HUES64 (cell line): ENCODE results near the gene PRKACB.
"Not testable (repeated sequence)": the region's sequence is repeated elsewhere in the genome, so short reads cannot be mapped to it uniquely, and the experiment has no call there.

Experiments used
- H3K27ac ChIP-seq: 2 replicates; pipeline ENCODE4 v1.7.0; 2013; ENCODE audit warnings: low read depth, low read length, inconsistent platforms
- H3K27me3 ChIP-seq: 2 replicates; pipeline ENCODE4 v1.6.1; 2013; ENCODE audit warnings: mild to moderate bottlenecking, low read length; ENCODE audit not compliant: insufficient read depth
- H3K36me3 ChIP-seq: 2 replicates; pipeline ENCODE4 v1.6.1; 2013; ENCODE audit warnings: mild to moderate bottlenecking, low read length; ENCODE audit not compliant: insufficient read depth
- H3K4me1 ChIP-seq: 2 replicates; pipeline ENCODE4 v1.6.1; 2013; ENCODE audit warnings: mild to moderate bottlenecking, low read length, moderate library complexity; ENCODE audit not compliant: insufficient read depth
- H3K4me3 ChIP-seq: 2 replicates; pipeline ENCODE4 v1.5.1; 2013; ENCODE audit warnings: mild to moderate bottlenecking, low read length, moderate library complexity
- H3K9ac ChIP-seq: 2 replicates; pipeline ENCODE4 v1.6.1; 2013; ENCODE audit warnings: mild to moderate bottlenecking, low read depth, low read length
- H3K9me3 ChIP-seq: 2 replicates; pipeline ENCODE4 v1.6.1; 2013; ENCODE audit warnings: low read depth, low read length; ENCODE audit not compliant: insufficient read depth
- WGBS: fragments of 150-250, 120-280 bp; methylation state at CpG from one replicate; pipeline ENCODE4 v1.1.7; 2013; ENCODE audit warnings: missing lambda C conversion rate; 5-methylcytosine and 5-hydroxymethylcytosine counted together

Gene PRKACB

DNA sequence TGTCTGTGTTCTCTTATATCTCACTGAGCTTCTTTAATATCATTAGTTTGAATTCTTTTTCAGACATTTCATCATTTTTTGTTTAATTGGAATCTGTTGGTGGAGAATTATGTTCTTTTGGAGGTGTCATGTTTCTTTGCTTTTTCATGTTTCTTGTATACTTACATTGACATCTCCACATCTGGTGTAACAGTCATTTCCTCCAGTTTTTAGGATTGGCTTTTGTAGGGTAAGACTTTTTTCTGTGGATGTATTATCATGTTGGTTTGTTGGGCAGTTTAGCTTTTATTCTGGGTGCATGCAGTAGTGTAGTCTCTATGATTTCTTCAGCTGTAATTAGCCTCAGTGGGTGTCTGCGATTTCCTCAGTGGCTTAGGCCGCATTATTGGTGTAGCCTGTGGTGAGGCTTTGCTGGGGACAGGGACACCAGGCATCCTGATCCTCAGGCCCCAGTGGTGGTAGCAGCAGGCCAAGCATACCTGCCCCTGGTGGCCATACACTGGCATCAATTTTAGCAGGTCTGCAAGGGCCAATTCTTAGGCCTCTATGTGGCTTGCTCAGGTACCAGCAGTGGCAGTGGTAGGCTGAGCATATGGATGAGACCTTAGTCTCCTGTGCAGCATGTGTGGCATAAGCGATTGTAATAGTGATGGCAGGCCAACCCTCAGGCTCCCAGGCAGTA lies 79.8 kb downstream of the PRKACB start:
- no peaks in the 10 kb centered on the region for H3K9me3 ChIP-seq
- no peaks in the 10 kb centered on the region for H3K27me3 ChIP-seq
- no peaks in the 10 kb centered on the region for H3K36me3 ChIP-seq
- no peak overlapping the region for H3K4me3 ChIP-seq
- 62% methylated on average over 3 of the region's 3 CpGs for WGBS
- H3K27ac ChIP-seq = no peak overlapping the region
- H3K4me1 ChIP-seq = no peaks in the 10 kb centered on the region
- H3K9ac ChIP-seq = no peak overlapping the region

DNA sequence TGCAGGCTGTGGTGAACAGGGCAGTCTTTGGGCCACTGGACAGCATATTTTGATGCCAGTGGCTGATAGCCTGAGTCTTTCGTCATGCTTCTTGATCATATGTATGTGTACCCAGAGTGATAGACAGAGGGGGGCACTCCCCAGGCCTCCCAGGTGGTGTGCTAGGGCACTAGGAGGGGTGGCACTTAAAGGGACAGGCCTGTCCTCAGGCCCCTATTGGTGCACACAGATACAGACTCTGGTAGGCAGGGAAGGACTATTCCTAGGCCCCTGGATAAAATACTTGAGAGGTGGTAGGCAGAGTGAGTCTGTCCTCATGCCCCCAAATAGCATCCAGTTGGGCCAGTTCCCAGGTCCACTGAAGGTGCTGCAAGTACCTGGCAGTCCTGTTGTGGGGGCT lies 80.8 kb downstream of the PRKACB start:
- Histone ChIP-seq H3K9ac (no peak overlapping the region), H3K4me1 (no peaks in the 10 kb centered on the region), H3K36me3 (no peaks in the 10 kb centered on the region), H3K4me3 (no peak overlapping the region), H3K27ac (no peak overlapping the region), H3K27me3 (no peaks in the 10 kb centered on the region), H3K9me3 (no peaks in the 10 kb centered on the region)
- WGBS = 98% methylated on average over 1 of the region's 1 CpG

DNA sequence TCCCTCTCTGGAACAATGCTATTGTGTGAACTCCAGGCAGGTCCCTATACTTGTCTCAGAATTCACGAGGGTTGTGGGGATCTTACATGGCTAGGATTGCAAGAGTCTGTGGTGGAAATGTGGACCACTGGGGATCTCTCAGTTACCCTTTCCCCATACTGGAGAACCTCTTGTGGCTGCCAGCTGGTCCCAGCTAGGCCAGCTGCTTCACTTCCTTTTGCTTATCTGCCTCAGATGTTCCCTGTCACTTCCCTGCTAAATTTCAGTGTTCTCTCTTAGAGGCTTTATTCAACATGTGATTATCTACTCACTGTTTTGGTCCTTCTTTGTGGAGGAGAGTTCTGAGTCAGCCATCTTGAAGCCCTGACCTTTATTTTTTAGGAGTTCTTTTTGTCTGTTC lies 81.6 kb downstream of the PRKACB start:
- Histone ChIP-seq H3K27me3 (no peaks in the 10 kb centered on the region), H3K4me3 (no peak overlapping the region), H3K9ac (no peak overlapping the region), H3K9me3 (no peaks in the 10 kb centered on the region), H3K27ac (no peak overlapping the region), H3K4me1 (no peaks in the 10 kb centered on the region), H3K36me3 (no peaks in the 10 kb centered on the region)
- 100% methylated on average over 1 of the region's 1 CpG for WGBS

DNA sequence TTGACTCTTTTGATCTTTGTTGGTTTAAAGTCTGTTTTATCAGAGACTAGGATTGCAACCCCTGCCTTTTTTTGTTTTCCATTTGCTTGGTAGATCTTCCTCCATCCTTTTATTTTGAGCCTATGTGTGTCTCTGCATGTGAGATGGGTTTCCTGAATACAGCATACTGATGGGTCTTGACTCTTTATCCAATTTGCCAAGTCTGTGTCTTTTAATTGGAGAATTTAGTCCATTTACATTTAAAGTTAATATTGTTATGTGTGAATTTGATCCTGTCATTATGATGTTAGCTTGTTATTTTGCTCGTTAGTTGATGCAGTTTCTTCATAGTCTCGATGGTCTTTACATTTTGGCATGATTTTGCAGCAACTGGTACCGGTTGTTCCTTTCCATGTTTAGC lies 88.6 kb downstream of the PRKACB start:
- not testable (repeated sequence) for H3K36me3 ChIP-seq, H3K9me3 ChIP-seq, H3K4me3 ChIP-seq, H3K9ac ChIP-seq, H3K27ac ChIP-seq, H3K4me1 ChIP-seq, H3K27me3 ChIP-seq
- 98% methylated on average over 3 of the region's 3 CpGs for WGBS

DNA sequence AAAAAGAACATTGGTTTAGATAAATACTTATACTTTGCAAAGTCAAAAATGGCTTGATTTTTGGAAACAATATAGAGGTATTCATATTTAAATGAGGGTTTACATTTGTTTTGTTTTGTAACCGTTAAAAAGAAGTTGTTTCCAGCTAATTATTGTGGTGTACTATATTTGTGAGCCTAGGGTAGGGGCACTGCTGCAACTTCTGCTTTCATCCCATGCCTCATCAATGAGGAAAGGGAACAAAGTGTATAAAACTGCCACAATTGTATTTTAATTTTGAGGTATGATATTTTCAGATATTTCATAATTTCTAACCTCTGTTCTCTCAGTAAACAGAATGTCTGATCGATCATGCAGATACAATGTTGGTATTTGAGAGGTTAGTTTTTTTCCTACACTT lies 92.2 kb downstream of the PRKACB start:
- Histone ChIP-seq H3K9ac (no peak overlapping the region), H3K27me3 (no peaks in the 10 kb centered on the region), H3K9me3 (peaks cover 10% of the 10 kb centered on the region), H3K36me3 (peaks cover 7% of the 10 kb centered on the region), H3K4me3 (no peak overlapping the region), H3K27ac (no peak overlapping the region), H3K4me1 (no peaks in the 10 kb centered on the region)
- 98% methylated on average over 2 of the region's 2 CpGs for WGBS

DNA sequence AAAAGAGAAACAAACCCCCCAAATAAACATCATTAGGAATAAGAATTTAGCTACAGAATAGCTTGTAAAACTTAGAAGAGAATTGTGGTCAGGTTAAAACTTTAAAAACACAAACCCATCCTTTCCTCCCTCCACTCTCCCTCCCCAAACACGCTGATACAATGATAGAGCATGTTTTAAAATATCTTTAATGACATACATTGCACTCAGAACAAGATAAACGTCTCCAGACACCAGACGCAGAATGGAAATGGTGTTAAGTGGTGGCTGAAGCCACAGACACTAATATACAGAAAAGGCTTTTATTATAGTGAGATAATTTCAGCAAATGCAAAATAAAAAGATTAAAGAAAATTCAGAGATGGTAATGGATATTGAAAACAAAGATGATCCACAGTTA lies 98.6 kb downstream of the PRKACB start:
- Histone ChIP-seq H3K27ac (no peak overlapping the region), H3K9ac (no peak overlapping the region), H3K27me3 (no peaks in the 10 kb centered on the region), H3K4me1 (no peaks in the 10 kb centered on the region), H3K4me3 (no peak overlapping the region), H3K9me3 (no peaks in the 10 kb centered on the region), H3K36me3 (peaks cover 2% of the 10 kb centered on the region; the same call in 1 of the 2 replicates)
- no CpG with 5 or more reads among the region's 3 CpGs for WGBS

DNA sequence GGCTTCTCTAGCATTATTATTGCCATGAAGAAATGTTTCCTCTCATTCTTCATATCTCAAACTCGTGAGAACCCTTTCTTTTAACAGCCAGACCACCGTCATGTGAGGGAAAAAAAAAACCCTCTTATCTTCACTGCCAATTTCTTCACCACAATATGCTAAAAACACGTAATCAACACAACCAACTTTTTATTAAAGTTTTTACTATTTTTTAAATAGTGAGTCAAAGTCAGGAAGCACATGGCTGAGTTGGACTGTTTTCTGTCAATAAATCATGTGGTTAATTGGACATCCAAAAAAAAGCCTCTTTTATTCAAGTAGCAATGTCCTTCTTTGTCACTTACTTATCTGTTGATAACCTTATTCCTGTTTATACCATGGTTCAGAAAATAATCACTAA lies 101.5 kb downstream of the PRKACB start:
- no peak overlapping the region for H3K9ac ChIP-seq
- peaks cover 3% of the 10 kb centered on the region; the same call in 1 of the 2 replicates for H3K9me3 ChIP-seq
- no peaks in the 10 kb centered on the region for H3K36me3 ChIP-seq
- H3K4me3 ChIP-seq = no peak overlapping the region
- no peaks in the 10 kb centered on the region for H3K4me1 ChIP-seq
- no peak overlapping the region for H3K27ac ChIP-seq
- no peaks in the 10 kb centered on the region for H3K27me3 ChIP-seq
- WGBS = 85% methylated on average over 2 of the region's 3 CpGs

DNA sequence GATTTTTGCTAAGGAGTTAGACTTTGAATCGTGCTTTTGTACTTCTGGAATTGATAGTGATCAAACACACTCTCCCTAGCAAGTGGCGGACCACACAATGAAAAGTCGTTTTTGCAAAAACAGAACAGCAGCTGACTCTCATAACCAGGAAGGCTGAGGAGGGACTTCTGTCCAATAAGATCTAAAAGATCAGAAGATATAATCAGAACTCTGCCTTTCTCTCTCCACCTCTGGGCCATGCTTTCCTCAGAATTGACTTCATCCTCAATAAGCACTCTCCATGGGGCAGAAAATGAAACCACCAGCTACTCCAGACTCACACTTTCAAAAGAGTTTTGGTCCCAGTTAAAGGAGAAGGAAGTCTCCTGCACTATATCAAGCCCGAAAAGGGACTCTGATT lies 102.1 kb downstream of the PRKACB start:
- Histone ChIP-seq H3K36me3 (no peaks in the 10 kb centered on the region), H3K4me3 (no peak overlapping the region), H3K9me3 (peaks cover 3% of the 10 kb centered on the region; the same call in 1 of the 2 replicates), H3K4me1 (no peaks in the 10 kb centered on the region), H3K27me3 (no peaks in the 10 kb centered on the region), H3K27ac (no peak overlapping the region), H3K9ac (no peak overlapping the region)
- 91% methylated on average over 4 of the region's 4 CpGs for WGBS

DNA sequence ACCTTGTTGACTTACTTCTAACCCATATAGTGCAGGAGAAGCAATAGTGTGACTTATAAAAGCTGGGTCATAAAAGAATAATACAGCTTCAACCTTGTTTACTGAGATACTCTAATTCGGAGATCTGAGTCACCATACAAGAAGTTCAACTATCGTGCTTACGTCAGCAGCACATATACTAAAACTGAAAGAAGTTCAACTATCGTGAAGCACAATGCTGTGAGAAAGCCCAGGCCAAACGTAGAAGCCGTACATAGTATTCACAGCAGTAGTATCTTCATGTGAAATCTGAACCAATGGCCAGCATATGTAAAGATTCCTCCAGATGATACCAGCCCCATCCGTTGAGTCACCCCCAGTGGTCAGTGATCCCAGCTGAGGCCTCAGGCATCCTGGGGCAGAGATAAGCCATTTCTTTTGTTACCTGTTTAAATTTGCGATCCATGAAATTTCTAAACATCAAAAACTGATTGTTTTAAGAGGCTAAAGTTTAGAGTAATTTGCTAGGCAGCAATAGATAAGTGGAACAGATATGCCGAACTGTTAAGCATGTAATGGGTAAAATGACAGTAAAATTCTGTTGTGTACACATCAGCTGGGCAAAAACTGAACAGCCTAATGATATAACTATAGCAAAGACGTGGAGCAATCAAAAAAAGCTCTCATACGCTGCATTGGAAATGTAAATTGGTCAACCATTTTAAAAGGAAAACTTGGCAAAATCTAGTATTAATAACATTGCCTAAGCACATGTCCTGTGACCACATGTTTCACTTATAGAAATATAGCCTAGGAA lies 103.6 kb downstream of the PRKACB start:
- H3K9ac ChIP-seq = no peak overlapping the region
- no peaks in the 10 kb centered on the region for H3K27me3 ChIP-seq
- no peak overlapping the region for H3K27ac ChIP-seq
- no peak overlapping the region for H3K4me3 ChIP-seq
- 94% methylated on average over 11 of the region's 11 CpGs for WGBS
- no peaks in the 10 kb centered on the region for H3K36me3 ChIP-seq
- H3K4me1 ChIP-seq = no peaks in the 10 kb centered on the region
- peaks cover 3% of the 10 kb centered on the region; the same call in 1 of the 2 replicates for H3K9me3 ChIP-seq

DNA sequence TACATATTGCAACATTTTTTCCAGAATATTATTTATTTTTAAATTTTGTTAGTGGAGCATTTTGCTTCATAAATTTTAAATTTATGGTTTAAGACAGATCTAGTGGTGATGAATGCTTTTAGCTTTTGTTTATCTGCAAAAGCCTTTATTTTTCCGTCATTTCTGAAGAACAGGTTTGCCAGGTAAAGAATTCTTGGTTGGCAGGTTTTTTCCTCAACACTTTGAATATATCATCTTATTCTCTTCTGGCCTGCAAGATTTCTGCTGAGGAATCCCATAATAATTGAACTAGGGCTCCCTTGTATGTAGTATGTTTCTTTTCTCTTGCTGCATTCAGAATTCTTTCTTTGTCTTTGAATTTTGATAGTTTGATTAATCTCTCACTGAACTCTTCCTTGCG lies 106.6 kb downstream of the PRKACB start:
- Histone ChIP-seq H3K9ac (no peak overlapping the region), H3K27me3 (no peaks in the 10 kb centered on the region), H3K36me3 (no peaks in the 10 kb centered on the region), H3K27ac (no peak overlapping the region), H3K9me3 (peaks cover 3% of the 10 kb centered on the region; the same call in 1 of the 2 replicates), H3K4me1 (0 out of 2 replicates have a peak, but pooled peaks cover 5% of the 10 kb centered on the region), H3K4me3 (no peak overlapping the region)
- 88% methylated on average over 1 of the region's 2 CpGs for WGBS

DNA sequence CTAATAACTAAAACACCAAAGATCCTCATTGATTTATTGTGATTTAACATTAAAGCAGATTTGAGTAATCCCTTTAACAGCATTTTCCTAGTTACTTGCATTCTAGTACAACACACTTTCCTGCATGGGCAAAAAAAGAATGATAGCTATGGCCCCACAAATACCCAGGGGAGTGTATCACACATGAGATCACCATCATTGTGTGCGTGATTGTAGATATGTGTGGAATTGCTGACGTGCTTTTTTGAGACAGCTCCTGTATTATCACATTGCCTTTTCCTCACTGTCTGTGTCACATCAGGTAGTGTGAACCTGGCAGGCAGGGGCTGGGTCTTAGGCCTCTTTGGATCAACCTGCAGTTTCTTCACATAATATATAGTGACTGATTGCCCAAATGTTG lies 109.0 kb downstream of the PRKACB start:
- no peaks in the 10 kb centered on the region for H3K27me3 ChIP-seq
- H3K9me3 ChIP-seq = peaks cover 3% of the 10 kb centered on the region; the same call in 1 of the 2 replicates
- H3K4me3 ChIP-seq = no peak overlapping the region
- H3K27ac ChIP-seq = no peak overlapping the region
- H3K4me1 ChIP-seq = 0 out of 2 replicates have a peak, but pooled peaks cover 5% of the 10 kb centered on the region
- 100% methylated on average over 1 of the region's 2 CpGs for WGBS
- no peaks in the 10 kb centered on the region for H3K36me3 ChIP-seq
- no peak overlapping the region for H3K9ac ChIP-seq
